ENCODE results near the gene ARHGAP44. TPM values are rescaled to one million over a fixed set of nuclear protein-coding genes. Genes with fewer than 3 reads are reported as not detected.

ARHGAP44 gene
- total and polyA plus RNA-seq, 9 of the 15 experiments (the other 6 are each of a cell fraction or from before 2014, with no cell fraction given) = 0.01 to 0.68 (median 0.07) TPM; not detected in 1

DNA sequence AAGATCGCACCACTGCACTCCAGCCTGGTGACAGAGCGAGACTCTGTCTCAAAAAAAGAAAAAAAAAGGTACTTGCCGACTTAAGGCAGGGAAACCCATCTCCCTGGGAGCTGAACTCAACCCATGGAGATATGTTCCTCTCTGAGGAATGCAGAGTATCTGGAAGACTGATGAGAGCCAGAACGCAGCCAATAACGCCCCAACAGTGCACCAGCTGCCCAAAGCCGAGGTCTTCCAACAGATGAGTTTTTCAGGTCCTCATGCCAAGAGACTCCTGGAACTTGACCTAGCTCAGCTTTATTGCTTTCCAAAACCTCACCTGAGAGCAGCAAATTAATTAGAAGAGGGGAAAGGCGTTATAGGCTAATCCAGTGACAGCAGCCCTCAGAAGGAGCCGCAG, 219.2 kb downstream of the ARHGAP44 start:
- Histone ChIP-seq H3K4me1 (replicated peaks in 1 of 2; ENCODE audit: control insufficient read depth in 2 of 2, insufficient read depth in 2 of 2, low read length in 2 of 2) (peaks cover 0 to 2% of the 10 kb centered on the region in 2 experiments; a peak in 1 of 5 replicates), H3K9me1 (ENCODE audit: control insufficient read depth, insufficient read depth, low read length) (no peaks in the 10 kb centered on the region), H4K20me1 (replicated peaks; ENCODE audit: control insufficient read depth, insufficient read depth, low read length) (0 out of 2 replicates have a peak, but pooled peaks cover 2% of the 10 kb centered on the region), H3K9ac (ENCODE audit: insufficient read depth in 1 of 2, low read depth in 2 of 2, low read length in 2 of 2) (no peak overlapping the region), H3K4me3 (no peak overlapping the region), H3K36me3 (ENCODE audit: control insufficient read depth, insufficient read depth, low read length) (peaks cover 79% of the 10 kb centered on the region), H3K27ac (ENCODE audit: extremely low read depth, low read depth, low read length) (no peak overlapping the region), H2AFZ (ENCODE audit: low read depth, low read length) (no peak overlapping the region), H3K4me2 (ENCODE audit: insufficient read depth, low read length) (no peak overlapping the region), H3K79me2 (ENCODE audit: control insufficient read depth, insufficient read depth, low read length) (no peaks in the 10 kb centered on the region), H3K9me3 (replicated peaks; ENCODE audit: control insufficient read depth, insufficient read depth, low read depth, low read length) (no peaks in the 10 kb centered on the region), H3K27me3 (ENCODE audit: control insufficient read depth in 2 of 2, insufficient read depth in 2 of 2, low read length in 2 of 2) (no peaks in the 10 kb centered on the region)
- WGBS (ENCODE audit: insufficient coverage, low coverage, missing lambda C conversion rate) = 93% methylated on average over 6 of the region's 8 CpGs
- BruUV-seq (replicated peaks) = no TSS peak
- ChIA-PET POLR2A (interaction anchor here (1.1 kb wide), 1 partner anchor 10 kb away, joined by 5 read pairs; the partner anchor contains the start of gene ELAC2), CTCF (ENCODE audit: low intra/inter-chr PET ratio) (no interaction called here)
- DNase-seq (ENCODE audit: extremely low read depth in 1 of 4, low spot score in 3 of 4) = no peak
- ATAC-seq = no peak
- intact Hi-C loops (cut with micrococcal nuclease) (no loop called here), in situ Hi-C loops (cut with MboI) (no loop called here)
- TF ChIP-seq GABPA (tag; conservative IDR thresholded peaks at IDR 0.05; ENCODE audit: low read depth) (no peak), TSC22D4 (tag; IDR thresholded peaks at IDR 0.05) (no peak), GTF2A2 (tag; IDR thresholded peaks at IDR 0.05) (no peak), PTTG1 (tag; IDR thresholded peaks at IDR 0.05; ENCODE audit: low read depth) (no peak), POLR2G (IDR thresholded peaks at IDR 0.05; ENCODE audit: low read depth, low read length) (no peak), ZNF347 (CRISPR knock-in tag; IDR thresholded peaks at IDR 0.05; ENCODE audit: low read depth) (no peak), JUN (IDR thresholded peaks at IDR 0.05; ENCODE audit: borderline replicate concordance, low read depth, low read length) (no peak), JUN (CRISPR knock-in tag; IDR thresholded peaks at IDR 0.05; ENCODE audit: borderline replicate concordance) (no peak), TCF7 (IDR thresholded peaks at IDR 0.05; ENCODE audit: borderline replicate concordance) (no peak), ELK1 (CRISPR knock-in tag; IDR thresholded peaks at IDR 0.05) (no peak), YY1 (IDR thresholded peaks at IDR 0.05; ENCODE audit: borderline replicate concordance in 1 of 3, control insufficient read depth in 1 of 3, extremely low read depth in 1 of 3, insufficient read depth in 3 of 3, insufficient read length in 1 of 3, insufficient replicate concordance in 2 of 3, low read depth in 1 of 3, low read length in 2 of 3) (no peak), ZNF133 (CRISPR knock-in tag; IDR thresholded peaks at IDR 0.05) (no peak), STAG1 (CRISPR knock-in tag; IDR thresholded peaks at IDR 0.05; ENCODE audit: borderline replicate concordance) (no peak), SMAD2 (IDR thresholded peaks at IDR 0.05; ENCODE audit: low read depth, low read length) (no peak), SPI1 (IDR thresholded peaks at IDR 0.05; ENCODE audit: borderline replicate concordance, low read depth, low read length) (no peak), CBX8 (IDR thresholded peaks at IDR 0.05; ENCODE audit: borderline replicate concordance, extremely low read depth, low read depth, low read length, poor library complexity, severe bottlenecking) (no peak), ZBTB1 (CRISPR knock-in tag; IDR thresholded peaks at IDR 0.05; ENCODE audit: borderline replicate concordance, low read depth) (no peak)
- no peak for FAIRE-seq

Measured in K562 (cell line).